Ecto neural progenitor cell (in vitro differentiated cells): ENCODE data around the gene OGG1.

Source experiments
- DNase-seq: peaks from one replicate; pipeline ENCODE4 v3.0.0-alpha.2; 2018; ENCODE audit warnings: low spot score

The OGG1 gene

GRCh38 chr3:9786209-9786739 is 36.5 kb downstream of the OGG1 start:
- no peak for DNase-seq

DNA sequence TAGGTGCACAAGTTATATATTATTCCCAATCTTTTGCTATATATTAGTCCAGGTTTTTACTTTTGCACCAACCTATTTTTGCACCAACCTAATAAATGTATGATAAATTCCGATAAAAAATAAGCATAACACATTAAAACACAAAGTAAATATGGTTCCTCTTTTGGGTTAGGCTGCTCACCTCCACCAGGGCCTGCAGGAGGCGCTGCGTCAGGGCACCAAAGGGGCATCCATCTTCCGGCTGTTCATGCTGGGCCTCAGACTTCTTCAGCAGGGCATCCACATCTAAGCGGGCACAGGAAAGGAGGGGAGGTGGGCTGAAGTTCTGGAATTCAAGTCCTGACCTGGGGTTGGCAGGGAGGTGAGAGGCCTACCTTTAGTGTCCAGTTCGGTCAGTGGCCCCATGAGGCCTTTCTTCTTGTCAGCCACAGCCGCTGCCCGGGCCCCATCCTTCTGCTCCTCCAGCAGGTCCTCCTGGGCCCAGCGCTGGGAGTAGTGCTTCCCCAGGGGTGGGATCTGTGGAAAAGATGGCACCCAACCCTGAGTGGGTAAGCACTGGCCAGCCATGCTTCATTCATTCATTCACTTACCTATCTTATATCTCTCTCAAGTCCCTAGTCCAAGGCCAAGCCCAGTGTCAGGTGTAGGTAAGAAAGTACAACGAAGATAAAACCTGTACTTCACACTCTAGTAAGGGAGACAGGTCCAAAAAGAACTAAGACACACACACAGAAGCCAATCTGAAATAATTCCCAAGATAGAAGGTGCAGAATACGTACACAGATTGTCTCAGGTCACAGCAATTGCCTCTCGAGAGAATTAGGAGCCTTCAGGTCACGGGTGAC is 37.3 kb downstream of the OGG1 start:
- no peak for DNase-seq

DNA sequence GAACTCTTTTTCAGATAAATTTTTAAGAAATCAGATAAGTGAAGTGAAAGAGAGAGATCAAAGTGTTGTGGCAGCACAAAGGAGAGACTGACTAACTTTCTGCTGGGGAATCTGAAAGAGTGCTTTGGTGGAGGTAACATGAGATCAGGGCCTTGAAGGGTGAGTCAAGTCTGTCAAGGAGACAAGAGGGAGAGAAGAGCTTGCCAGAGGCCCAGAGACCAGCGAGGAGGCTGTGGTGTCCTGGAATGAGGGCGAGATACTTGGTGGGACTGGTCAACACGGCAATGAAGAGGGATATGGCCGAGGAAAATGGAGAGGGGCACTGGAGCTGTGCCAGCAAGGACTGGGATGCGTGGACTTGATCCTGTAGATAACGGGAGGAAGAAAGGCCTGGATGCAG is 38.0 kb downstream of the OGG1 start:
- no peak for DNase-seq

DNA sequence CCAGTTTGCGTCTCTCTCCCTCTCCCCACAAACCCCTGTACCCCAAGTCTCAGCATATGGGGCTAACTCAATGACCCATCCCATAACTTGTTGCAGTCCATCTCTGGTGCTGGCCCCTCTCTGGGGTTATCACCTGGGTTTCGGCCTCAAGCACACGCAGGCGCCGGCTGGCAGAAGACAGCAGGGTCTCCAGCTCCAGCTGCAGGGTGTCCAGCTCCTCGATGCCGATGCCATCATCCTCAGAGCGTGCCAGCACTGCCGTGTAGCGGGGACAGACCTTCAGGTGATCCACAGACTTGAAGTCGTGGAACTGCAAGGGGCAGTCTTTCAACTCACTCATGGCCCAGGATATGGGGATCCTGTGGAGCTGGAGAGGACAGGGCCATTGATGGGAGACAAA is 41.4 kb downstream of the OGG1 start:
- no peak for DNase-seq

GRCh38 chr3:9791790-9792404 is 42.1 kb downstream of the OGG1 start:
- no peak for DNase-seq

- DNase-seq, result peak; percentile 92
Observed at GRCh38 chr3:9792405-9793160, 42.8 kb downstream of the OGG1 start, which contains the start of the genes ARPC4 and TADA3. Gene ARPC4, plus strand, starts transcription at chr3:9793082. Its CDS starts 40 bp downstream, at chr3:9793122. Gene TADA3, minus strand, starts transcription at chr3:9792473. Its CDS starts 1,007 bp downstream, at chr3:9791466.

- no peak for DNase-seq
Observed at GRCh38 chr3:9793161-9793781, 43.5 kb downstream of the OGG1 start.

DNA sequence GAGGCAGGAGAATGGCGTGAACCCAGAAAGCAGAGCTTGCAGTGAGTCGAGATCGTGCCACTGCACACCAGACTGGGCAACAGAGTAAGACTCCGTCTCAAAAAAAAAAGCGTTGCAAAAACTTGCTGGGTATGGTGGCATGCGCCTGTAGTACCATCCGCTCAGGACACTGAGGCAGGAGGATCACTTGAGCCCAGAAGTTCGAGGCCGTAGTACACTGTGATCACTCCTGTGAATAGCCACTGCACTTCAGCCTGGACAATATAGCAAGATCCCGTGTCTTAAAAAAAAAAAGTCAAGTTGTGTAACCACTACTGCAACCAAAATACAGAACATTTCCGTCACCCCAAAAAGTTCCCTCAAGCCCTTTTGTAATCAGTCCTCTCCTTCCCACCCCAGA is 44.6 kb downstream of the OGG1 start:
- DNase-seq, result no peak

GRCh38 chr3:9795207-9795606 is 45.5 kb downstream of the OGG1 start:
- no peak for DNase-seq

DNA sequence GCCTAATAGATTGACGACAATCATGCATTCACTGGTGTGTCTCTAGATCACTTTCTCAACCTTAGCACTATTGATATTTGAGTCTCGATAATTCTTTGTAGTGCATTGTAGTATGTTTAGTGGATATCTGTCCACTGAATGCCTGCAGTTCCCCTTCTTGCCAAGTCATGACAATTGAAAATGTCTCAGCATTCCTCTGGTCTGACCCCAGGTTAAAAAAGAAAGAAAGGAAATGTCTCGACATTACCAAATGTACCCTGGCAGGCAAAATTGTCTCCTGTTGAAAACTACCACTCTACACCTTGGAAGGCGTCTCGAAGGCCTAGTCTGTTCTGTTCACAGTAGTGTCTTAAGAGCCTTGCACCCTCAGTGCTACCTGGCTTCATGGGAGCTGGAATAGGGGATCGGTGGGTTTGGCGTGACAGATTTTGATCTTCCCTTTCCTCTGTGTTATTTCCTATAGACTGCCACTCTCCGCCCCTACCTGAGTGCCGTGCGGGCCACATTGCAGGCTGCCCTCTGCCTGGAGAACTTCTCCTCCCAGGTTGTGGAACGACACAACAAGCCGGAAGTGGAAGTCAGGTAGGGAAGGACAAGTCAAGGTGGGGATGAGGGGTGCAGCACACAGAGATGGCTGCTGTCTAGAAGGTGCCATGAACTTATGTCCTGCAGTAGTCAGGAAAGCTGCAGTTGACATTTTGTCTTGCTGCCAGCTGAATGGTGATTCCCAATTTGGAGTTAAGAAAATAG is 47.6 kb downstream of the OGG1 start:
- DNase-seq, result no peak

GRCh38 chr3:9800529-9800928 is 50.8 kb downstream of the OGG1 start:
- no peak for DNase-seq

- DNase-seq, result no peak
Observed at GRCh38 chr3:9803494-9803893, 53.7 kb downstream of the OGG1 start.

DNA sequence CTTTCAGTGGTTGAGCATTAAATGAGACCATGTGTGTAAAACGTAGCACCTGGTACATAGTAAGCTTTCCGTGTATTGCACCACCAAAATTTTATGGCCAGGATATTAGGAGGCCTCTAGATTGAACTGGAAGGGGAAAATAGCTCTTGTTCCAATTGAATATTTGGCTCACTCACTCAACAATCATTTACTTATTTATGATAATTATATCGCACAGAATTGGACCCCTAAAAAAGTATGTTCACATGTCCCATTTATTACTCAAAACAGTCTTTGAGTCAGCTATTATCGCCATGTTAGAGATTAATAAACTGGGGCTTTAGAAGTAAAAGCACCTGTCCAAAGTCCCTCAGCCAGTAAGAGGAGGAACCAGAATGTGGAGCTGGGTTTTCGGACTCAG is 55.2 kb downstream of the OGG1 start:
- no peak for DNase-seq

DNA sequence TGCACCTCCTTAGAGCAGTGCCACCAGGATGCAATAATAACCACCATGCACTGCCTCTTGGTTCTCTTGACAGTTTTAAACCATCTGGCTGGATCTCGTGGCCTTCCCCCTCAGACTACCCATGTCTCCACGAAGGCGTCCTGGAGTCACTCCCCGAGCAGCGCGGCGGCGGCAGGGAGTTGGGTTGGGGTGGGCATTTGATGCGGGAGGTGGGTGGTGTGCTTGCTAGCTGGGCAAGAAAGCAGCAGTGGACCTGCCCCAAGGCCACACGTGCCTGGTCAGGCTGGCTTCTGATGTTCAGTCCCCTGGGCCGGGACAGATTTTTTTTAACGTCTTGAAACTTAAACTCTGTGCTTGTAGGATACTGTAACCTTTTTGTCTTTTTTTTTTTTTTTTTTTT is 56.4 kb downstream of the OGG1 start:
- no peak for DNase-seq
